ENCODE data around the gene LYRM2. TPM values are rescaled to one million over a fixed set of nuclear protein-coding genes. Genes with fewer than 3 reads are reported as not detected.

LYRM2 gene
- total RNA-seq, 1 experiment from 2014 or later = 39.4 TPM

GRCh38 chr6:89575562-89575960 is 63.0 kb downstream of the LYRM2 start:
- no TSS peak for BruUV-seq (replicated peaks)
- no peak for TF ChIP-seq SIN3A (IDR thresholded peaks at IDR 0.05; ENCODE audit: borderline replicate concordance, insufficient read depth, low read depth, low read length)
- TF ChIP-seq CTCF (IDR thresholded peaks at IDR 0.05) = no peak
- TF ChIP-seq REST (IDR thresholded peaks at IDR 0.05; ENCODE audit: insufficient read depth in 1 of 2, low read depth in 2 of 2, low read length in 1 of 2) = no peak
- no peak for TF ChIP-seq TCF7L2 (IDR thresholded peaks at IDR 0.05; ENCODE audit: low read depth, low read length)
- TF ChIP-seq POLR2AphosphoS5 (IDR thresholded peaks at IDR 0.05; ENCODE audit: low read depth, low read length) = no peak
- H3K4me1 ChIP-seq (ENCODE audit: control insufficient read depth, insufficient read depth, low read length) = no peaks in the 10 kb centered on the region
- no peaks in the 10 kb centered on the region for H3K27me3 ChIP-seq (ENCODE audit: control insufficient read depth, insufficient read depth, low read length)
- DNase-seq (ENCODE audit: low read depth, low spot score) = no peak
- no peaks in the 10 kb centered on the region for H3K9me3 ChIP-seq (ENCODE audit: control insufficient read depth, insufficient read depth, low read depth, low read length)
- no peak overlapping the region for H3K27ac ChIP-seq (ENCODE audit: low read length)
- H3K36me3 ChIP-seq (ENCODE audit: control insufficient read depth, insufficient read depth, low read length) = no peaks in the 10 kb centered on the region
- in situ Hi-C loops (cut with HindIII; ENCODE audit: low pct_unique_long_range_greater_than_20kb, low sequenced_read_pairs) = no loop called here
- H3K4me3 ChIP-seq (ENCODE audit: low read depth in 2 of 2, low read length in 2 of 2) = no peak overlapping the region
- POLR2A ChIA-PET = no interaction called here
- intact Hi-C loops (cut with micrococcal nuclease; ENCODE audit: unreplicated experiment) = no loop called here
- no peak for ATAC-seq
- CTCF ChIA-PET = no interaction called here

- Histone ChIP-seq H3K4me3 (ENCODE audit: low read depth in 2 of 2, low read length in 2 of 2) (no peak overlapping the region), H3K27ac (ENCODE audit: low read length) (no peak overlapping the region), H3K4me1 (ENCODE audit: control insufficient read depth, insufficient read depth, low read length) (no peaks in the 10 kb centered on the region), H3K27me3 (ENCODE audit: control insufficient read depth, insufficient read depth, low read length) (no peaks in the 10 kb centered on the region), H3K36me3 (ENCODE audit: control insufficient read depth, insufficient read depth, low read length) (no peaks in the 10 kb centered on the region), H3K9me3 (ENCODE audit: control insufficient read depth, insufficient read depth, low read depth, low read length) (no peaks in the 10 kb centered on the region)
- DNase-seq (ENCODE audit: low read depth, low spot score) (no peak), ATAC-seq (no peak)
- in situ Hi-C loops (cut with HindIII; ENCODE audit: low pct_unique_long_range_greater_than_20kb, low sequenced_read_pairs) = no loop called here
- ChIA-PET POLR2A (no interaction called here), CTCF (no interaction called here)
- intact Hi-C loops (cut with micrococcal nuclease; ENCODE audit: unreplicated experiment) = no loop called here
- no peak for TF ChIP-seq CTCF (IDR thresholded peaks at IDR 0.05)
- no peak for TF ChIP-seq TCF7L2 (IDR thresholded peaks at IDR 0.05; ENCODE audit: low read depth, low read length)
- no peak for TF ChIP-seq POLR2AphosphoS5 (IDR thresholded peaks at IDR 0.05; ENCODE audit: low read depth, low read length)
- TF ChIP-seq SIN3A (IDR thresholded peaks at IDR 0.05; ENCODE audit: borderline replicate concordance, insufficient read depth, low read depth, low read length) = no peak
- TF ChIP-seq REST (IDR thresholded peaks at IDR 0.05; ENCODE audit: insufficient read depth in 1 of 2, low read depth in 2 of 2, low read length in 1 of 2) = no peak
- BruUV-seq (replicated peaks) = no TSS peak
These were observed 63.5 kb downstream of the LYRM2 start for GRCh38 chr6:89574910-89575561.

Measured in Panc1 (cell line).